Activated CD8-positive, alpha-beta memory T cell treated with anti-CD3 and anti-CD28 coated beads for 36 hours (primary cell): ENCODE results near the gene SPOCK3. TPM values are rescaled to one million over a fixed set of nuclear protein-coding genes. Genes with fewer than 3 reads are reported as not detected.
"Not testable (repeated sequence)": the region's sequence is repeated elsewhere in the genome, so short reads cannot be mapped to it uniquely, and the experiment has no call there.

Source experiments
- CTCF ChIA-PET: fragments of 350-600 bp; sonication (Branson Sonifier 250); formaldehyde crosslinking; loops from one replicate; lab custom pipeline; 2021; ENCODE audit warnings: antibody characterized with exemption; lab: Charles Lee
- POLR2A ChIA-PET: fragments of 350-600 bp; sonication (Branson Sonifier 250); formaldehyde crosslinking; loops from one replicate; lab custom pipeline; 2021; ENCODE audit warnings: antibody characterized with exemption; lab: Charles Lee
- total RNA-seq, 2 experiments: library from RNA; stranded (reverse); gene quantifications; one replicate each; pipeline ENCODE4 v1.2.3, GENCODE V29; 2021

The SPOCK3 gene
- not detected for total RNA-seq

- CTCF ChIA-PET, result no interaction called here
- POLR2A ChIA-PET, result no interaction called here
Observed at GRCh38 chr4:167234316-167234881, at the start of gene SPOCK3. TSS of gene SPOCK3 (minus strand) at chr4:167234494.

GRCh38 chr4:167282171-167282864 is 48.0 kb upstream of the SPOCK3 start:
- CTCF ChIA-PET, result no interaction called here
- POLR2A ChIA-PET, result no interaction called here

- CTCF ChIA-PET, POLR2A ChIA-PET: not testable (repeated sequence)
Observed at GRCh38 chr4:167281545-167281944, 47.3 kb upstream of the SPOCK3 start.

- ChIA-PET POLR2A (no interaction called here), CTCF (no interaction called here)
Observed at GRCh38 chr4:167274351-167274750, 40.1 kb upstream of the SPOCK3 start.

GRCh38 chr4:167265231-167265630 is 30.9 kb upstream of the SPOCK3 start:
- ChIA-PET CTCF (no interaction called here), POLR2A (no interaction called here)

GRCh38 chr4:167248271-167248670 is 14.0 kb upstream of the SPOCK3 start:
- POLR2A ChIA-PET, result no interaction called here
- CTCF ChIA-PET, result no interaction called here

- POLR2A ChIA-PET, result no interaction called here
- CTCF ChIA-PET, result no interaction called here
Observed at GRCh38 chr4:167239627-167240026, 5.3 kb upstream of the SPOCK3 start.

- ChIA-PET CTCF (no interaction called here), POLR2A (no interaction called here)
Observed at GRCh38 chr4:167238226-167238625, 3.9 kb upstream of the SPOCK3 start.

GRCh38 chr4:167233685-167234315 is 494 bp downstream of the SPOCK3 start:
- CTCF ChIA-PET, result no interaction called here
- POLR2A ChIA-PET, result interaction anchor here (0.6 kb wide), 1 partner anchor 119 kb away, joined by 4 read pairs; no protein-coding TSS in a partner anchor

- CTCF ChIA-PET, result no interaction called here
- POLR2A ChIA-PET, result no interaction called here
Observed at GRCh38 chr4:167232805-167233684, 1.2 kb downstream of the SPOCK3 start.

- ChIA-PET POLR2A (no interaction called here), CTCF (no interaction called here)
Observed at GRCh38 chr4:167230744-167231143, 3.5 kb downstream of the SPOCK3 start.

GRCh38 chr4:167222099-167222498 is 12.2 kb downstream of the SPOCK3 start:
- ChIA-PET CTCF (no interaction called here), POLR2A (no interaction called here)

GRCh38 chr4:167221084-167221483 is 13.2 kb downstream of the SPOCK3 start:
- ChIA-PET POLR2A (no interaction called here), CTCF (no interaction called here)

GRCh38 chr4:167218022-167218608 is 16.2 kb downstream of the SPOCK3 start:
- ChIA-PET POLR2A (no interaction called here), CTCF (no interaction called here)

GRCh38 chr4:167216783-167217182 is 17.5 kb downstream of the SPOCK3 start:
- POLR2A ChIA-PET, result no interaction called here
- CTCF ChIA-PET, result no interaction called here

- CTCF ChIA-PET, result no interaction called here
- POLR2A ChIA-PET, result no interaction called here
Observed at GRCh38 chr4:167210166-167210565, 24.1 kb downstream of the SPOCK3 start.

GRCh38 chr4:167196344-167197012 is 37.8 kb downstream of the SPOCK3 start:
- CTCF ChIA-PET, result no interaction called here
- POLR2A ChIA-PET, result no interaction called here

GRCh38 chr4:167190379-167190778 is 43.9 kb downstream of the SPOCK3 start:
- ChIA-PET CTCF (no interaction called here), POLR2A (no interaction called here)

- ChIA-PET POLR2A (no interaction called here), CTCF (no interaction called here)
Observed at GRCh38 chr4:167185465-167185864, 48.8 kb downstream of the SPOCK3 start.
